HL-60 (cell line): ENCODE measurements around the gene SMAP2.

Source experiments
- CTCF ChIP-seq: IDR thresholded peaks from one replicate; pipeline ENCODE4 v1.5.1; 2011; ENCODE audit warnings: low read length, control low read depth, inconsistent platforms; ENCODE audit not compliant: insufficient read depth
- POLR2AphosphoS5 ChIP-seq: IDR thresholded peaks from 2 replicates; pipeline ENCODE4 v1.6.1; 2012; ENCODE audit warnings: low read depth
- SPI1 ChIP-seq: IDR thresholded peaks from 2 replicates; pipeline ENCODE4 v1.6.1; 2012; ENCODE audit warnings: low read depth, mild to moderate bottlenecking, borderline replicate concordance
- TF ChIP-seq, protein P1 (sequence below): IDR thresholded peaks from 2 replicates; pipeline ENCODE4 v1.6.1; 2012; ENCODE audit warnings: low read depth; ENCODE audit not compliant: insufficient replicate concordance

DNA sequence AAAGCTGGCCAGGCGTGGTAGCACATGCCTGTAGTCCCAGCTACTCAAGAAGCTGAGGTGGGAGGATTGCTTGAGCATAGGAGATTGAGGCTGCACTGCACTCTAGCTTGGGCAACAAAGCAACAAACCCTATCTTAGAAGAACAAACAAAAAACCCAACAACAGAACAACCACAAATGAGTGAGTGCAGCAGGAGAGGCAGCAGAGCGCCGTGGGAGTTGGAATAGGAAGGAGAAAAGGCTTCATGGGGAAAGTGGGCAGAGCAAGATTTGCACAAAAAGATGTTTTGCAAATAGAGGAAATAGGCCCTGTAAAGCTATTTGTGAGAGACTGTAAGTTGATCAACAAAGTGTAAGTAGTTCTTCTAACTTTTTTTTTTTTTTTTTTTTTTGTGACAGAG is 19.6 kb downstream of the SMAP2 start:
- TF ChIP-seq POLR2AphosphoS5 (no peak; the same call in 1 of the 2 replicates), CTCF (no peak), SPI1 (peak; percentile 18; the same call in 1 of the 2 replicates)
- TF ChIP-seq, protein P1, sequence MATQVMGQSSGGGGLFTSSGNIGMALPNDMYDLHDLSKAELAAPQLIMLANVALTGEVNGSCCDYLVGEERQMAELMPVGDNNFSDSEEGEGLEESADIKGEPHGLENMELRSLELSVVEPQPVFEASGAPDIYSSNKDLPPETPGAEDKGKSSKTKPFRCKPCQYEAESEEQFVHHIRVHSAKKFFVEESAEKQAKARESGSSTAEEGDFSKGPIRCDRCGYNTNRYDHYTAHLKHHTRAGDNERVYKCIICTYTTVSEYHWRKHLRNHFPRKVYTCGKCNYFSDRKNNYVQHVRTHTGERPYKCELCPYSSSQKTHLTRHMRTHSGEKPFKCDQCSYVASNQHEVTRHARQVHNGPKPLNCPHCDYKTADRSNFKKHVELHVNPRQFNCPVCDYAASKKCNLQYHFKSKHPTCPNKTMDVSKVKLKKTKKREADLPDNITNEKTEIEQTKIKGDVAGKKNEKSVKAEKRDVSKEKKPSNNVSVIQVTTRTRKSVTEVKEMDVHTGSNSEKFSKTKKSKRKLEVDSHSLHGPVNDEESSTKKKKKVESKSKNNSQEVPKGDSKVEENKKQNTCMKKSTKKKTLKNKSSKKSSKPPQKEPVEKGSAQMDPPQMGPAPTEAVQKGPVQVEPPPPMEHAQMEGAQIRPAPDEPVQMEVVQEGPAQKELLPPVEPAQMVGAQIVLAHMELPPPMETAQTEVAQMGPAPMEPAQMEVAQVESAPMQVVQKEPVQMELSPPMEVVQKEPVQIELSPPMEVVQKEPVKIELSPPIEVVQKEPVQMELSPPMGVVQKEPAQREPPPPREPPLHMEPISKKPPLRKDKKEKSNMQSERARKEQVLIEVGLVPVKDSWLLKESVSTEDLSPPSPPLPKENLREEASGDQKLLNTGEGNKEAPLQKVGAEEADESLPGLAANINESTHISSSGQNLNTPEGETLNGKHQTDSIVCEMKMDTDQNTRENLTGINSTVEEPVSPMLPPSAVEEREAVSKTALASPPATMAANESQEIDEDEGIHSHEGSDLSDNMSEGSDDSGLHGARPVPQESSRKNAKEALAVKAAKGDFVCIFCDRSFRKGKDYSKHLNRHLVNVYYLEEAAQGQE = no peak
